ENCODE results near the gene PPM1M.

PPM1M gene

DNA sequence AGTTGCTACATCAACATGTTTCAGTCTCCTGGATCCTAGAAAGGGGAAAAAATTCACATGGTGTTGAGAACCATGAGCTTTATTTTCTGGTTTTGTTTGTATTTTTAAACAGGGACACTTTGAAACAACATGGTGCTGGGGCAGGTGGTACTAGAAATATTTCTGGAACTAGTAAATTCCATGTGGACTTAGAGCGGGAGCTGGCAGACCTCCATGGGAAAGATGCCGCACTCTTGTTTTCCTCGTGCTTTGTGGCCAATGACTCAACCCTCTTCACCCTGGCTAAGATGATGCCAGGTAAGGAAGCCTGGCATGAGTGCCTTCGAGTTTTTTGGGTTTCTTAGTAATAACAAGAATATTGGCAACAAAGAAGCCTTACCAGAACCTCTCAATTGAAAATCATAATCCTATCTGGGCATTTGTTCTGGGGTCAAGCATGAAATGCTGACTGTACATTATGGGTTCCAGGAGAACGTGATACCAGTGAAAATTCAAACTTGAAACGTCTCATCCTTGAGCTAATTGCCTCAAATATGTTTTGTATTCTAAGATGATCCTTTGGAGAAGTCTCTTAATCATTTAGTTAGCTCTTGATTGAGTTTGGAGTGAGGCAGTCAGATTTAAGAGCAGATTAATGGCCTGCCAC lies 39.7 kb upstream of the PPM1M start:
- DNase-seq (ENCODE audit: low spot score in 2 of 2) (no peak), ATAC-seq (replicated peaks; ENCODE audit: extremely low read depth, poor library complexity, severe bottlenecking) (no peak)
- no peaks in the 10 kb centered on the region for H3K27me3 Mint-ChIP-seq
- peaks cover 10% of the 10 kb centered on the region for H3K4me1 Mint-ChIP-seq
- H3K4me3 Mint-ChIP-seq: no peak overlapping the region
- peaks cover 83% of the 10 kb centered on the region for H3K36me3 Mint-ChIP-seq (ENCODE audit: insufficient read depth)
- H3K9me3 Mint-ChIP-seq: no peaks in the 10 kb centered on the region
- H3K27ac Mint-ChIP-seq (ENCODE audit: low read depth): no peak overlapping the region

DNA sequence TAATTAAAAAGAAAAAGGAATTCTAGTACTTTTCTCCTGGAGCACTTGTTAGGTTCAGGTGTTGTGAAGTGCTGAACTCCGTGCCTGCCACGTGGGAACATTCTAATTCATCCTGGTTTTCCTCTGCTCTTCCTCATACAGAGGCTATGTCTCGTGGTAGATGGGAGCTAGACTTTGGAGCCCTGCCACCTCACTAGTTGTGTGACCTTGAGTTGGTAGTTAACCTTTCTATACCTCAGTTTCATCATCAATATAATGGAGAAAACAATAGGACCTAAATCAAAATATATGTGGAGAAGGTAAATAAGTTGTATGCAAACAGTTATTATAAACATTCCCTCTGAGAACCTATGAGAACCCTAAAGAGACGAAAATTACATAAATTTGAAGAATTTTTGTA lies 37.0 kb upstream of the PPM1M start:
- Mint-ChIP-seq H3K36me3 (ENCODE audit: insufficient read depth) (peaks cover 78% of the 10 kb centered on the region), H3K4me3 (no peak overlapping the region), H3K4me1 (no peaks in the 10 kb centered on the region), H3K9me3 (no peaks in the 10 kb centered on the region), H3K27me3 (no peaks in the 10 kb centered on the region), H3K27ac (ENCODE audit: low read depth) (no peak overlapping the region)
- no peak for DNase-seq (ENCODE audit: low spot score in 2 of 2)
- no peak for ATAC-seq (replicated peaks; ENCODE audit: extremely low read depth, poor library complexity, severe bottlenecking)

DNA sequence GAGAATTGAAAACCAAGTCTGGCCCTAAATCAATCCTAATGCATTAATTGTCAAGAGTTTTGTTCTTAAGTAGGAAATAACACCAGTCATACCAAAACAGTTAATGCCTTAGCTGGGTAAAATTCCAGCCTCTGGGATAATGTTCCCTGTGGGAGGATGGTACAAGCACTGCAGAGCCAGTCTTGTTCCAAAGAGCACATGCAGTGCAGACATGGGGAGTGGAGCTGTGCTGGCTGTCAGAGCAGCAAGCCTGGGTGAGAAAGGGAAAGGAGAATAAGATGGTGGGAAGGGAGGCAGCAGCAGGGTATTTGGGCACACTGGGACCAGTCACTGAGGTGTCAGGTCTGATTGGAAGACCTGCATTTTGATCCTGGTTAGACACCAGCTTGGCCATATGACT lies 35.5 kb upstream of the PPM1M start:
- H3K36me3 Mint-ChIP-seq (ENCODE audit: insufficient read depth): peaks cover 76% of the 10 kb centered on the region
- no peak for DNase-seq (ENCODE audit: low spot score in 2 of 2)
- H3K4me1 Mint-ChIP-seq: peaks cover 3% of the 10 kb centered on the region
- no peaks in the 10 kb centered on the region for H3K9me3 Mint-ChIP-seq
- H3K27me3 Mint-ChIP-seq: no peaks in the 10 kb centered on the region
- no peak for ATAC-seq (replicated peaks; ENCODE audit: extremely low read depth, poor library complexity, severe bottlenecking)
- no peak overlapping the region for H3K27ac Mint-ChIP-seq (ENCODE audit: low read depth)
- no peak overlapping the region for H3K4me3 Mint-ChIP-seq

DNA sequence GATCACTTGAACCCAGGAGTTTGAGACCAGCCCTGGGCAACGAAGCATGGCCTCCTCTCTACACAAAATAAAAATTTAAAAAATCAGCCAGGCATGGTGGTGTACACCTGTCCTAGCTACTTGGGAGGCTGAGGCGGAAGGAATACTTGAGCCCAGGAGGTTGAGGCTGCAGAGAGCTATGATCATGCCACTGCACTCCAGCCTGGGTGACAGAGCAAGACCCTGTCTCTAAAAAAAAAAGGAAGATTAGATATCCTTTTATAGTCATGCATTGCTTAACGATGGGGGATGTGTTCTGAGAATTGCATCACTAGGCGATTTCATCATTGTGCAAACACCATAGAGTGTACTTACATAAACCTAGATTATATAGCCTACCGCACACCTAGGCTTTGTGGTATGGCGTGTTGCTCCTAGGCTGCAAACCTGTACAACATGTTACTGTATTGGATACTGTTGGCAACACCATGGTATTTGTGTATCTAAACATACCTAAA lies 35.0 kb upstream of the PPM1M start:
- Mint-ChIP-seq H3K4me3 (no peak overlapping the region), H3K9me3 (no peaks in the 10 kb centered on the region), H3K36me3 (ENCODE audit: insufficient read depth) (peaks cover 70% of the 10 kb centered on the region), H3K4me1 (peaks cover 9% of the 10 kb centered on the region), H3K27ac (ENCODE audit: low read depth) (no peak overlapping the region), H3K27me3 (no peaks in the 10 kb centered on the region)
- DNase-seq (ENCODE audit: low spot score in 2 of 2) (no peak), ATAC-seq (replicated peaks; ENCODE audit: extremely low read depth, poor library complexity, severe bottlenecking) (no peak)

DNA sequence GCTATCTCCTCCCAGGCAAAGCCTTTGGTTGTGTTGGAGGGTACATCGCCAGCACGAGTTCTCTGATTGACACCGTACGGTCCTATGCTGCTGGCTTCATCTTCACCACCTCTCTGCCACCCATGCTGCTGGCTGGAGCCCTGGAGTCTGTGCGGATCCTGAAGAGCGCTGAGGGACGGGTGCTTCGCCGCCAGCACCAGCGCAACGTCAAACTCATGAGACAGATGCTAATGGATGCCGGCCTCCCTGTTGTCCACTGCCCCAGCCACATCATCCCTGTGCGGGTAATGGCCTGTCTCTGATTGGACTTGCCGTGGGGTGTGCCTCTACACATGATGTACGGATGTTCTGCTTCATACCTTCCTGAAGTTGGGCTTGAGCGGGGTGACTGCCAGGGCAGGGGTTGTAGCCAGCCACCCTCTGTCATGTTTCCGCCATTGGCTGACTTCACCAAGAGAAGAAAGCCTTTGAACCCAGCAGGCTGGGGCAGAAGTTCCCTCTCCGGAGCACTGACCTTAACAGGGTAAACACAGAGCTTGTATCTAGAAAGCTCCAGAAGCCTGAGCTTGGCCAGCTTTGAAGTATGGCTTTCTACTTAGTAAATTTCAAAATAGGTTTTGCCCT lies 34.2 kb upstream of the PPM1M start:
- peaks cover 11% of the 10 kb centered on the region for H3K4me1 Mint-ChIP-seq
- H3K4me3 Mint-ChIP-seq: no peak overlapping the region
- no peak overlapping the region for H3K27ac Mint-ChIP-seq (ENCODE audit: low read depth)

DNA sequence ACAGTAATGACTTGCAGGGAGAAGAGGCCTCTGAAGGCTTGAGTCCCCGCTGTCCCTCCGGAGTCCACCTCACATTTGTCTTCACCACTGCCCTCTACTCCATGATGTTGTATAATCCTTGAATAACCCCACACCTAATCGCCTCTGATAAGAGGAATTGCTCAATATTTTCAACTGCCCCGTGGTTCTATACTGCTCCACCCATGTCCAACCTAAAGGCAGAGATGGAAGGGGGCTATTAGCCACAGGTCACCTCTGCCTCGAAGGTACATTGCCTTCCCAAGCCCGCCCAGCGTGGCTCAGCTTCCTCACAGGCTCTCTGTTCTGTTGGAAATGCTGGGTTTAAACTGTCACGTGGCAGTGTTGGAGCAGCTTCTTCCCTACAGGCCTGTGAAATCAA lies 32.6 kb upstream of the PPM1M start:
- Mint-ChIP-seq H3K4me3 (no peak overlapping the region), H3K27me3 (no peaks in the 10 kb centered on the region), H3K4me1 (peaks cover 28% of the 10 kb centered on the region), H3K27ac (ENCODE audit: low read depth) (no peak overlapping the region), H3K36me3 (ENCODE audit: insufficient read depth) (peaks cover 48% of the 10 kb centered on the region), H3K9me3 (no peaks in the 10 kb centered on the region)
- no peak for DNase-seq (ENCODE audit: low spot score in 2 of 2)
- no peak for ATAC-seq (replicated peaks; ENCODE audit: extremely low read depth, poor library complexity, severe bottlenecking)

More for the DNA sequence above, 34.2 kb upstream of the PPM1M start:
- Mint-ChIP-seq H3K9me3 (no peaks in the 10 kb centered on the region), H3K27me3 (no peaks in the 10 kb centered on the region), H3K36me3 (ENCODE audit: insufficient read depth) (peaks cover 63% of the 10 kb centered on the region)
- ATAC-seq (replicated peaks; ENCODE audit: extremely low read depth, poor library complexity, severe bottlenecking) (no peak), DNase-seq (ENCODE audit: low spot score in 2 of 2) (no peak)

DNA sequence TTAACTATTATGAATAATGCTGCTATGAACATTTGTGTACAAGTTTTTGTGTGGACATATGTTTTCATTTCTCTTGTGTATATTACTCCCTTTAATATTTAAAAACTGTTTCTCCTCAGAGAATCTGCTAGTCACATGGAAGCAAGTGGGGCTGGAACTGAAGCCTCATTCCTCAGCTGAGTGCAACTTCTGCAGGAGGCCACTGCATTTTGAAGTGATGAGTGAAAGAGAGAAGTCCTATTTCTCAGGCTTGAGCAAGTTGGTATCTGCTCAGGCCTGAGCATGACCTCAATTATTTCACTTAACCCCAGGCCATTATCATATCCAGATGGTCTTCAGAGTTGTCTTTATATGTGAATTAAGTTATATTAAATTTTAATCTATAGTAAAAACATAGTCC lies 31.7 kb upstream of the PPM1M start:
- no peak for ATAC-seq (replicated peaks; ENCODE audit: extremely low read depth, poor library complexity, severe bottlenecking)
- H3K27ac Mint-ChIP-seq (ENCODE audit: low read depth): no peak overlapping the region
- no peaks in the 10 kb centered on the region for H3K9me3 Mint-ChIP-seq
- H3K4me1 Mint-ChIP-seq: peaks cover 36% of the 10 kb centered on the region
- no peaks in the 10 kb centered on the region for H3K27me3 Mint-ChIP-seq
- H3K36me3 Mint-ChIP-seq (ENCODE audit: insufficient read depth): peaks cover 40% of the 10 kb centered on the region
- H3K4me3 Mint-ChIP-seq: no peak overlapping the region
- DNase-seq (ENCODE audit: low spot score in 2 of 2): no peak

DNA sequence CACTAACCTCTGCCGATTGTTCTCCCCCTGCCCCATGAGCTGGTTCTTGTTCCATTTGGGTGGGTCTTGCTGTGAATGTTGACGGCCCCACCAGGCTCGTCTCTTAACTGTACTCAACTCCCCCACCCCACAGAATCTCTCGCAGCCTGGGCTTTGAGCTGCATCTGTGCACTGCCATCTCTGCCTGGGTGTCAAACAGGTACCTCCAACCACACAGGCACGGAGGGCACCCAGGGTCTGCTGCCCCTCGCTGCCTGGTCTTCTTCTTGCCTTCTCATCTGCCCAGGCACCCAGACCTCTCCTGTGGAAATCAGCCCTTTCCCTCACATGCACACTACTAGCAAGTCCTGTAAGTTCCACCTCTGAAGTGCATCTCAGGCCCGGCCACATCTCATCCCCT lies 30.2 kb upstream of the PPM1M start:
- Mint-ChIP-seq H3K4me1 (peaks cover 51% of the 10 kb centered on the region), H3K36me3 (ENCODE audit: insufficient read depth) (peaks cover 30% of the 10 kb centered on the region), H3K9me3 (no peaks in the 10 kb centered on the region), H3K27me3 (no peaks in the 10 kb centered on the region), H3K27ac (ENCODE audit: low read depth) (peak overlapping the region; percentile 74), H3K4me3 (no peak overlapping the region)
- DNase-seq (ENCODE audit: low spot score in 2 of 2) (no peak), ATAC-seq (replicated peaks; ENCODE audit: extremely low read depth, poor library complexity, severe bottlenecking) (no peak)

DNA sequence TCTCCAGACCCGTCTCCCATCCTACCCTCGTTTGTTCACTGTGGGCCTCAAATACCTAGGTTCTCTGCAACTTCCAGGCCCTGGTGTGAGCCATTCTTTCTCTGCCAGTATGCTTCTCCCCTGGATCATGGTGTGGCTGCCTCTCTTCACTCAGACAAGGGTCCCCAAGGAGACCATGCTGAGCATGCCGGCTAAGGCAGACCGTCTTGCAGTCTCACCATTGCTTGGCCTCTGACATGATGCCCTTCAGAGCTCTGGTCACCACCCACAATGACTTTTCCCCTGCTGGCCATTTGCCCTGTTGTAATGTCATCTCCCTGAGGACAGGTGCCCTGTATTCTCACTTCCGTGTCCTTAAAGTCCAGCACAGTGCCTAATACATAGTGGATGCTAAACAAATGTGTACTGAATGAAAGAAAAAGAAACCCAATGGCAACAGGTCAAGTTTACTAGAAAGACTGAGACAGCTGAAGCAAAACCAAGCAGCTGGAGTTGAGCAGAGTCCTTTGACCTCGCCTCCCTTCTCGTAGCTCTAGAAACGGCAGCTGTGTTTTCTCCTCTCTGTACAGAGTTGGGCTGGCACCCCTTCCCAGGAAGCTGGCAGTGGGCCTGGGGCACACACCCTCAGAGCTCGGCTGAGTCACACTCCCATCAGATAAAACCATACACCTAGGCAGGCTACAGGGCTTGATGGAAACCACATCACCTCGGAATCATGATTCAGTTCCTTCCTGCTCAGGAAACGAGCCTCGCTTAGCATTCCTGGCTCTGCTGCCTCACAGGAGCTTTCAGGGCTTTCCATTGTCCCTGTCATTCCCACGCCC lies 28.8 kb upstream of the PPM1M start:
- no peak for DNase-seq (ENCODE audit: low spot score in 2 of 2)
- peaks cover 25% of the 10 kb centered on the region for H3K36me3 Mint-ChIP-seq (ENCODE audit: insufficient read depth)

DNA sequence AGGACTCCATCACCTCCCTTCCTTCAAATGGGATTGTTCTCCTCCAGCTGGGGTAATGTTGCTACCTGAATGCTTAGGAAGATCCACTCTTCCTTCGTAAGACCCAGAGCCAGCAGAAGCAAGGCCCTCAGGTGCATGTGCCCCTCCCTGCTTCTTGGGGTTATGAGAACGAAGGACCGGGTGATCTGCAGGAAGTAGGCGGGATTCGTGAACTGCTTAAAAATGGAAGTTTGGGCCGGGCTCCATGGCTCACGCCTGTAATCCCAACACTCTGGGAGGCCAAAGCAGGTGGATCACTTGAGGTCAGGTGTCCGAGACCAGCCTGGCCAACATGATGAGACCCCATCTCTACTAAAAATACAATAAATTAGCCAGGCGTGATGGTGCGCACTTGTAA lies 28.2 kb upstream of the PPM1M start:
- H3K9me3 Mint-ChIP-seq: no peaks in the 10 kb centered on the region
- H3K4me1 Mint-ChIP-seq: peaks cover 66% of the 10 kb centered on the region
- ATAC-seq (replicated peaks; ENCODE audit: extremely low read depth, poor library complexity, severe bottlenecking) (no peak), DNase-seq (ENCODE audit: low spot score in 2 of 2) (no peak)
- peak overlapping the region; percentile 66 for H3K4me3 Mint-ChIP-seq
- H3K36me3 Mint-ChIP-seq (ENCODE audit: insufficient read depth): peaks cover 24% of the 10 kb centered on the region
- H3K27me3 Mint-ChIP-seq: no peaks in the 10 kb centered on the region
- peak overlapping the region; percentile 79 for H3K27ac Mint-ChIP-seq (ENCODE audit: low read depth)

More for the DNA sequence above, 28.8 kb upstream of the PPM1M start:
- peak overlapping the region; percentile 66 for H3K4me3 Mint-ChIP-seq
- H3K9me3 Mint-ChIP-seq: no peaks in the 10 kb centered on the region
- no peaks in the 10 kb centered on the region for H3K27me3 Mint-ChIP-seq
- ATAC-seq (replicated peaks; ENCODE audit: extremely low read depth, poor library complexity, severe bottlenecking): peak; percentile 52
- H3K27ac Mint-ChIP-seq (ENCODE audit: low read depth): peak overlapping the region; percentile 79
- H3K4me1 Mint-ChIP-seq: peaks cover 60% of the 10 kb centered on the region

DNA sequence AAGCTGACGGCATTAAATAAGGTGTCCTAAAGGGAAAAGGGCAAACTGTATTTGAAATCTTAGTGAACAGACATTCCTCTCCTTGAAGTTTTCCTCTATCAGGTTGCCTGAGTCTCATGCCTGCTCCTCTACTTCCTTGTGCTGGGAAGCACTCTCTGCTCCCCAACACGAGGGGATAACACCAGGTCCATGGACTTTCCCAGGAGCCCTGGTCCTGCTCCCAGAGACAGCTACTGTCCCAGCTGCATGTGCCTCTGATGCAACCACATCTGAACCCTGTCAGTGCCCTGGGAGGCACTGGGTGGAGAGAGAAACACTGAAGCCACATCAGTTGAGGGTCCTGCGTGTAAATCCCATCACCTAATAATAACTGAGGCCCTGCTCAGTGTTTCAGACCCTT lies 27.5 kb upstream of the PPM1M start:
- no peak for ATAC-seq (replicated peaks; ENCODE audit: extremely low read depth, poor library complexity, severe bottlenecking)
- peaks cover 18% of the 10 kb centered on the region for H3K36me3 Mint-ChIP-seq (ENCODE audit: insufficient read depth)

DNA sequence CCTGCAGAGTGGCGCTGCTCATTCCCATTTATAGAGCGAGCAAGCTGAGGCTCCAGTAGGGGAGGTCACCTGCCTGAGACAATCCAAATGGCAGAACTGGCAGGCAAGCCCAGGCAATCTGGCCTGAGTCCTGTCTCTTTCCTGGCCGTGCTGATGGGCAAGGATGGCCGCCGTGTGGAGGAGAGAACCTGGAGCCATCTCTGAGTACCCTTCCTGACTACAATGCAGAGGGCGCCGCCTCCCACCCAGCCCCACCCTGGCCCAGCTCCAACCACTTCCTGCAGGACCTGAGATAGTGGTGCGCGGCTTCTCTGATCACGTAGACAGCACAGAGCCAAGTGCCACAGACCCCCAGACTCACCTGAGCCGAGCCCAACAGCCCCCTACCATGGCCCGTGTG lies 27.1 kb upstream of the PPM1M start:
- peak; percentile 43 for ATAC-seq (replicated peaks; ENCODE audit: extremely low read depth, poor library complexity, severe bottlenecking)
- H3K27ac Mint-ChIP-seq (ENCODE audit: low read depth): peak overlapping the region; percentile 79

More for the DNA sequence above, 27.5 kb upstream of the PPM1M start:
- no peaks in the 10 kb centered on the region for H3K9me3 Mint-ChIP-seq
- no peak for DNase-seq (ENCODE audit: low spot score in 2 of 2)
- no peaks in the 10 kb centered on the region for H3K27me3 Mint-ChIP-seq
- H3K27ac Mint-ChIP-seq (ENCODE audit: low read depth): peak overlapping the region; percentile 79
- H3K4me1 Mint-ChIP-seq: peaks cover 67% of the 10 kb centered on the region
- H3K4me3 Mint-ChIP-seq: peak overlapping the region; percentile 66

More for the DNA sequence above, 27.1 kb upstream of the PPM1M start:
- DNase-seq (ENCODE audit: low spot score in 2 of 2): no peak
- Mint-ChIP-seq H3K4me1 (peaks cover 71% of the 10 kb centered on the region), H3K36me3 (ENCODE audit: insufficient read depth) (peaks cover 17% of the 10 kb centered on the region), H3K4me3 (peak overlapping the region; percentile 66), H3K9me3 (no peaks in the 10 kb centered on the region), H3K27me3 (no peaks in the 10 kb centered on the region)
